ENCODE data around the gene SNURF.
"Not testable (repeated sequence)": the region's sequence is repeated elsewhere in the genome, so short reads cannot be mapped to it uniquely, and the experiment has no call there.

Gene SNURF

GRCh38 chr15:24933716-24934115 is 21.1 kb upstream of the SNURF start:
- TF ChIP-seq TSHZ2 (CRISPR knock-in tag; IDR thresholded peaks at IDR 0.05) (no peak), CREB5 (CRISPR knock-in tag; IDR thresholded peaks at IDR 0.05; ENCODE audit: low read depth) (no peak), TCF4 (CRISPR knock-in tag; IDR thresholded peaks at IDR 0.05; ENCODE audit: borderline replicate concordance) (no peak), ISL1 (CRISPR knock-in tag; IDR thresholded peaks at IDR 0.05) (no peak), ZFP30 (CRISPR knock-in tag; IDR thresholded peaks at IDR 0.05) (no peak), RARB (CRISPR knock-in tag; IDR thresholded peaks at IDR 0.05) (no peak), POU6F1 (CRISPR knock-in tag; IDR thresholded peaks at IDR 0.05; ENCODE audit: borderline replicate concordance, low read depth) (no peak), ZNF70 (CRISPR knock-in tag; IDR thresholded peaks at IDR 0.05) (no peak), ZFP3 (CRISPR knock-in tag; IDR thresholded peaks at IDR 0.05) (no peak), ZC3H10 (CRISPR knock-in tag; IDR thresholded peaks at IDR 0.05) (no peak), CSDC2 (CRISPR knock-in tag; IDR thresholded peaks at IDR 0.05) (no peak), PPARA (CRISPR knock-in tag; IDR thresholded peaks at IDR 0.05; ENCODE audit: borderline replicate concordance) (no peak)
- ATAC-seq, result no peak

- not testable (repeated sequence) for ATAC-seq
These were observed 16.6 kb upstream of the SNURF start for GRCh38 chr15:24938224-24938623.

GRCh38 chr15:24940236-24940635 is 14.6 kb upstream of the SNURF start:
- TF ChIP-seq CSDC2 (CRISPR knock-in tag; IDR thresholded peaks at IDR 0.05), result no peak
- no peak for TF ChIP-seq ZNF565 (CRISPR knock-in tag; conservative IDR thresholded peaks at IDR 0.05; ENCODE audit: low read depth)
- TF ChIP-seq ZNF70 (CRISPR knock-in tag; IDR thresholded peaks at IDR 0.05), result no peak
- TF ChIP-seq BACH2 (CRISPR knock-in tag; IDR thresholded peaks at IDR 0.05; ENCODE audit: borderline replicate concordance), result no peak
- TF ChIP-seq OSR1 (CRISPR knock-in tag; IDR thresholded peaks at IDR 0.05), result no peak
- no peak for TF ChIP-seq ZFP30 (CRISPR knock-in tag; IDR thresholded peaks at IDR 0.05)
- no peak for TF ChIP-seq ESRRG (CRISPR knock-in tag; IDR thresholded peaks at IDR 0.05)
- TF ChIP-seq ZFP3 (CRISPR knock-in tag; IDR thresholded peaks at IDR 0.05), result no peak
- no peak for TF ChIP-seq RARB (CRISPR knock-in tag; IDR thresholded peaks at IDR 0.05)
- no peak for ATAC-seq

GRCh38 chr15:24943361-24943760 is 11.4 kb upstream of the SNURF start:
- ATAC-seq, result no peak

More at GRCh38 chr15:24943361-24943760, 11.4 kb upstream of the SNURF start:
- TF ChIP-seq ZNF565 (CRISPR knock-in tag; conservative IDR thresholded peaks at IDR 0.05; ENCODE audit: low read depth) (no peak), ZC3H10 (CRISPR knock-in tag; IDR thresholded peaks at IDR 0.05) (no peak), GLIS3 (CRISPR knock-in tag; IDR thresholded peaks at IDR 0.05) (no peak), ZFP3 (CRISPR knock-in tag; IDR thresholded peaks at IDR 0.05) (no peak), BACH2 (CRISPR knock-in tag; IDR thresholded peaks at IDR 0.05; ENCODE audit: borderline replicate concordance) (no peak), TSHZ2 (CRISPR knock-in tag; IDR thresholded peaks at IDR 0.05) (no peak), TCF4 (CRISPR knock-in tag; IDR thresholded peaks at IDR 0.05; ENCODE audit: borderline replicate concordance) (no peak), ZFP30 (CRISPR knock-in tag; IDR thresholded peaks at IDR 0.05) (no peak), OSR1 (CRISPR knock-in tag; IDR thresholded peaks at IDR 0.05) (no peak), ISL1 (CRISPR knock-in tag; IDR thresholded peaks at IDR 0.05) (no peak), ESRRG (CRISPR knock-in tag; IDR thresholded peaks at IDR 0.05) (no peak), RARB (CRISPR knock-in tag; IDR thresholded peaks at IDR 0.05) (no peak)
